Lower lobe of right lung (tissue), 2 donors: ENCODE results near the gene MTHFD1L. TPM values are rescaled to one million over a fixed set of nuclear protein-coding genes. Genes with fewer than 3 reads are reported as not detected.

Source experiments
- ATAC-seq, 2 donors: fragments of 200-7000 bp; cut with Tn5 transposase; one replicate each; pipeline ENCODE4 v1.9.1; 2020 to 2022; ENCODE audit warnings: mild to moderate bottlenecking in 2 of 2, moderate library complexity in 2 of 2
- DNase-seq: peaks from one replicate; pipeline ENCODE4 v3.0.0-alpha.2; 2020
- H3K27ac ChIP-seq: fragments of 200-600 bp; one replicate; pipeline ENCODE4 v1.8.0; 2022
- H3K27me3 ChIP-seq: fragments of 200-600 bp; one replicate; pipeline ENCODE4 v1.8.0; 2022; ENCODE audit warnings: low read depth
- H3K36me3 ChIP-seq: fragments of 200-600 bp; one replicate; pipeline ENCODE4 v1.8.0; 2022; ENCODE audit warnings: mild to moderate bottlenecking
- H3K4me1 ChIP-seq: fragments of 200-600 bp; one replicate; pipeline ENCODE4 v1.8.0; 2022
- H3K4me3 ChIP-seq: fragments of 200-600 bp; one replicate; pipeline ENCODE4 v1.8.0; 2022; ENCODE audit warnings: mild to moderate bottlenecking
- H3K9me3 ChIP-seq: fragments of 200-600 bp; one replicate; pipeline ENCODE4 v1.8.0; 2022
- intact Hi-C: fragments of 100-400 bp; cut with DNase I; formaldehyde crosslinking; loops from one replicate; pipeline ENCODE4 v1.11.0; 2022
- total RNA-seq: library from RNA; stranded (reverse); fragmentation: NEBNext Ultra II Directional; extraction: Animal tissue kit (Norgen Biotek cat#: 25700); gene quantifications from one replicate; pipeline ENCODE4 v1.2.1, GENCODE V29; 2021
- TF ChIP-seq, protein P1 (sequence below): fragments of 200-600 bp; IDR thresholded peaks from one replicate; pipeline ENCODE4 v1.8.0; 2022; ENCODE audit warnings: antibody characterized with exemption, mild to moderate bottlenecking
- donor health status: DM: no; HTN: yes; CAD: no; lungs with severe emphysema.

MTHFD1L gene
- total RNA-seq, 1 donor from 2014 or later: 22.1 TPM

DNA sequence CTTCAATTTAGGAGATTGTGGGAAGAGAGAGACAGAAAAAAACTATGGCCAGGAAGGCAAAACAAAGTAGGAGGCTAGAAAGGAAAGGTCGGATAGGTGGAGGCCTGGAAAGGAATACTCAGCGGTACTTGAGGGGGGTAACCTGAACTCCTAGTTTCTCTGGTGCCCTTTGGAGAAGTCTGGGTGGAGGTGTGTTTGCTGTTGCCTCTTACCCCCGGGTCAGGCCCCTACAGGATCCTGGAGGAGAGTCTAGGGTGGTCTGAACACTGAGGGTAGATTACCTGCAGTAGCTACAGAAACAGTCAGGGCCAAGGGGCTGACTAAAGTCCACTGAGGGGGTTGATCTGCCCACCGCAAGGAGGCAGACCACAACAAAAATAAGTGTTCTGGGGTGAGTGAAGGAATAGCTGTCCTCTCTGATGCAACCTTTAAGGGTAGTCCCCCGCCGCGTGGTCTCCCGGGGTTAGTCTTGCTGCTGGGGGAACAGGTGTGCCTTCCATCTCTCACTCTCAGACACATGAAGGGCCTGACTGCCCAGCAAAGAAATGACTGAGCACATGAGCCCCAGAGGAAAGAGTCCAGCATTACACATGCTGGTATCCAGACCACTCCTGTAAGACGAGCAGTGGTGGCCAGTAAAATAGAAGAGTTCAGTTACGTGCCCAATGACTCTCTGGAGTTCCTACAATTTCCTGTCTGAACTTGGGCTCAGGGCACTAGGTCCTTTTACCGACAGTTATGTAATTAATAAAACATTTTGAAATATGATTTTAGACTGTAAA is 59.5 kb downstream of the MTHFD1L start:
- intact Hi-C loops: no loop called here
- no peaks in the 10 kb centered on the region for H3K4me1 ChIP-seq
- H3K9me3 ChIP-seq: no peaks in the 10 kb centered on the region
- H3K27me3 ChIP-seq: no peaks in the 10 kb centered on the region
- DNase-seq: no peak
- peak; percentile 77 for ATAC-seq
- H3K27ac ChIP-seq: no peak overlapping the region
- peaks cover 12% of the 10 kb centered on the region for H3K36me3 ChIP-seq
- H3K4me3 ChIP-seq: no peak overlapping the region
- TF ChIP-seq, protein P1, sequence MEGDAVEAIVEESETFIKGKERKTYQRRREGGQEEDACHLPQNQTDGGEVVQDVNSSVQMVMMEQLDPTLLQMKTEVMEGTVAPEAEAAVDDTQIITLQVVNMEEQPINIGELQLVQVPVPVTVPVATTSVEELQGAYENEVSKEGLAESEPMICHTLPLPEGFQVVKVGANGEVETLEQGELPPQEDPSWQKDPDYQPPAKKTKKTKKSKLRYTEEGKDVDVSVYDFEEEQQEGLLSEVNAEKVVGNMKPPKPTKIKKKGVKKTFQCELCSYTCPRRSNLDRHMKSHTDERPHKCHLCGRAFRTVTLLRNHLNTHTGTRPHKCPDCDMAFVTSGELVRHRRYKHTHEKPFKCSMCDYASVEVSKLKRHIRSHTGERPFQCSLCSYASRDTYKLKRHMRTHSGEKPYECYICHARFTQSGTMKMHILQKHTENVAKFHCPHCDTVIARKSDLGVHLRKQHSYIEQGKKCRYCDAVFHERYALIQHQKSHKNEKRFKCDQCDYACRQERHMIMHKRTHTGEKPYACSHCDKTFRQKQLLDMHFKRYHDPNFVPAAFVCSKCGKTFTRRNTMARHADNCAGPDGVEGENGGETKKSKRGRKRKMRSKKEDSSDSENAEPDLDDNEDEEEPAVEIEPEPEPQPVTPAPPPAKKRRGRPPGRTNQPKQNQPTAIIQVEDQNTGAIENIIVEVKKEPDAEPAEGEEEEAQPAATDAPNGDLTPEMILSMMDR: no peak

DNA sequence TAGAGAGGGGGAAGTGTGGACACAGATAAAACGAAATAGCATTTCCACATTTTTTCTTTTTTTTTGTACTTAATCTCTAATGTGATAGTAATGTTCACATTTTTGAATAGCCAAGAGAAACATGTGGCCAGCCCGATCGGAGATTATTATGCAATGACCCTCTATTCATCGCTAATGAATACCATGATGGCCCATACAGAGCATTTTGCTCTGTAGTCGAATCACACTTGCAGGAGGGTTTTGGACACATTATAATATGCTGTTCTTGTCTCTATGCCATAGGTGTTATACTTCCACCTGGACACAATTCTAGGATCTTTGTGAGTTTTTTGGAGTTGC is 60.1 kb downstream of the MTHFD1L start:
- no peak for DNase-seq
- Histone ChIP-seq H3K4me3 (no peak overlapping the region), H3K27me3 (no peaks in the 10 kb centered on the region), H3K4me1 (no peaks in the 10 kb centered on the region), H3K9me3 (no peaks in the 10 kb centered on the region), H3K27ac (no peak overlapping the region), H3K36me3 (peaks cover 12% of the 10 kb centered on the region)
- TF ChIP-seq, protein P1: no peak
- ATAC-seq: peak in 1 of 2 donors; percentile 35
- intact Hi-C loops: no loop called here

DNA sequence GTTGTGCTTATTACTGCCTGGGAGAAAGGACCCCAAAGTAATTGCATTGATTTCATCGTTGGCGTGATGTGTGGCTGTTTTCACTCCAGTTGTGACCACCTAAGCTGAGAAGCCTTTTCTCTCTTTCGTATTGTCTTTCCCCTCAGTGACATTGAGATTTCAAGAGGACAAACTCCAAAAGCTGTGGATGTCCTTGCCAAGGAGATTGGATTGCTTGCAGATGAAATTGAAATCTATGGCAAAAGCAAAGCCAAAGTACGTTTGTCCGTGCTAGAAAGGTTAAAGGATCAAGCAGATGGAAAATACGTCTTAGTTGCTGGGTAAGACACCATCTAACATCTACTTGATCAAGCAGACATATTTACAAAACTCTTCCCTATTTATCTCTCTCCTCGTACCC is 60.5 kb downstream of the MTHFD1L start:
- TF ChIP-seq, protein P1: no peak
- Histone ChIP-seq H3K27ac (no peak overlapping the region), H3K36me3 (peaks cover 12% of the 10 kb centered on the region), H3K27me3 (no peaks in the 10 kb centered on the region), H3K4me1 (no peaks in the 10 kb centered on the region), H3K9me3 (no peaks in the 10 kb centered on the region), H3K4me3 (no peak overlapping the region)
- intact Hi-C loops: no loop called here
- DNase-seq (no peak), ATAC-seq (no peak)

DNA sequence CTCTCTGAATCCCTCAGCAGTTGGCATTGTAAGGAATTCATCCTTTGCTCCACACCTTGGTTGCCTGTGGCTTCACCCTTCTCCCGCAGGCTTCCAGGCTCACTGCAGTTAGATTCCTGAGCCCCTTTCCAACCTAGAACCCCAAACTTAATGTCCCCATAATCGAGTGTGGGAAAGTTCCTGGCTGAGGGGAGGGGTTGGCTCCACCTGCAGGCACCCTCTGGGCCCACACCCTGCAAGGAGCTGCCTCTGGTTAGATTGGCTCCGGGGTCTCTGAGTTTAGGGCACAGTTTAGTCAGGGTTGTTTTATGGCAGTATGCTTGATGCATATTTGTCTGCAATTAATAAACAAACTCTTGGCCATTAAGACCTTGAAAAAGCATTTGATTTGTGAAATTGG is 63.4 kb downstream of the MTHFD1L start:
- H3K36me3 ChIP-seq: peaks cover 4% of the 10 kb centered on the region
- no peak overlapping the region for H3K27ac ChIP-seq
- H3K9me3 ChIP-seq: no peaks in the 10 kb centered on the region
- TF ChIP-seq, protein P1: no peak
- no peak for ATAC-seq
- H3K4me3 ChIP-seq: no peak overlapping the region
- no peaks in the 10 kb centered on the region for H3K4me1 ChIP-seq
- DNase-seq: no peak
- intact Hi-C loops: no loop called here
- H3K27me3 ChIP-seq: no peaks in the 10 kb centered on the region

DNA sequence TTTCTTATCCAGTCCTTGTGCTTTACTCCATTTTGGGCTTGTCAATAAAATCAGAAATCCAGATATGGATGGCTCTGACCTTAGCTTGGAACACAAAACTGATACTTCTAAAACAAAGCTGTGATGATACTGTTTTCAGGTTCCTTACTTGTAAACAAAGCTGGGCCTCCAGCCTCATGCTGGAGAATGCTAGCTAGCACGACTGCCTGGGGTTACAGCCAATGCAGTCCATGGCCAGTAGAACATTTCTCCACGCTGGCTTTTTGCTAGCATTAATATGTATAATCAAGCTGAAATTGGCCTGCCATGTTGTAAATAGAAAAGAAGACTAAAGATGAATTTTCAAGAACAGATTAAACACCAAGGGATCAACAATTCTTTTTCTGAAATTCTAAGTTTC is 63.9 kb downstream of the MTHFD1L start:
- H3K36me3 ChIP-seq: peaks cover 4% of the 10 kb centered on the region
- H3K4me3 ChIP-seq: no peak overlapping the region
- ATAC-seq (no peak), DNase-seq (no peak)
- no peaks in the 10 kb centered on the region for H3K27me3 ChIP-seq
- intact Hi-C loops: no loop called here
- no peaks in the 10 kb centered on the region for H3K4me1 ChIP-seq
- TF ChIP-seq, protein P1: no peak
- no peak overlapping the region for H3K27ac ChIP-seq
- H3K9me3 ChIP-seq: no peaks in the 10 kb centered on the region
